ENCODE measurements around the gene GRAMD1B. TPM values are rescaled to one million over a fixed set of nuclear protein-coding genes. Genes with fewer than 3 reads are reported as not detected.

GRAMD1B gene
- total RNA-seq, 4 donors from 2014 or later, result under 0.01 to 6.5 (median 3.7) TPM

DNA sequence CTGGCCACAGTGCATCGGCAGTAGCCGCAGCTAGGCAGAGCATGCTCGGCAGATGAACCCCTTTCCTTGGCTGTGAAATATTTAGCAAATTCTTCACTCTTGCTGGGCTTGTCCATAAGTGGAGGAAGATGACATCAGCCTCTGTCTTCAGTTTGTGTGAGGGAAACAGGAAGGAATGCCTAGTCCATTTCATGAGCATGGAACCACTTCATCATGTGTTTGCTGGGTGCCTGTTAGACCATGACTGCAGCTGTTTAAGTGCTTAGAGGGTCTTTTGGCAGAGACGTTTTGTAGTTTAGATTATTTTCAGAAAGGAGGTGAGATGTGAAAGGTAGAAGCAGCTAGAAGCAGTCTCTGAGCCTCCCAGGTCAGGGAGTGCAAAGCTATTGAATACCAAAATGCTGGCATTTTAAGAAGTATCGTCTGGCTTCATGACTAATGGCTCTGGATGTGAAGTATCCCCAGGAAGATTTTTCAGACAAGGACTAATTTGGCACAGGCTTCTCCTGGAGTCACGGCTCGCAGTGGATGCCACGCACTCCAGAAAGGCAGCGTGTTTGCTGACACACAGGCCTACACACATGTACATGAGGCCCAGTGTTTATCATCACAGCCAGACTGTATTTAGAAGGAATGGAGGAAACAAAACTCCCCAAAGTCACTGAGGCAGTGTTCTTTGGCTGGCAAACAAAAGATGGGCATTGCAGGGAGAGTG lies 43.1 kb upstream of the GRAMD1B start:
- H3K27ac ChIP-seq, result no peak overlapping the region
- TF ChIP-seq POLR2A (IDR thresholded peaks at IDR 0.05), result no peak
- TF ChIP-seq, protein P1, sequence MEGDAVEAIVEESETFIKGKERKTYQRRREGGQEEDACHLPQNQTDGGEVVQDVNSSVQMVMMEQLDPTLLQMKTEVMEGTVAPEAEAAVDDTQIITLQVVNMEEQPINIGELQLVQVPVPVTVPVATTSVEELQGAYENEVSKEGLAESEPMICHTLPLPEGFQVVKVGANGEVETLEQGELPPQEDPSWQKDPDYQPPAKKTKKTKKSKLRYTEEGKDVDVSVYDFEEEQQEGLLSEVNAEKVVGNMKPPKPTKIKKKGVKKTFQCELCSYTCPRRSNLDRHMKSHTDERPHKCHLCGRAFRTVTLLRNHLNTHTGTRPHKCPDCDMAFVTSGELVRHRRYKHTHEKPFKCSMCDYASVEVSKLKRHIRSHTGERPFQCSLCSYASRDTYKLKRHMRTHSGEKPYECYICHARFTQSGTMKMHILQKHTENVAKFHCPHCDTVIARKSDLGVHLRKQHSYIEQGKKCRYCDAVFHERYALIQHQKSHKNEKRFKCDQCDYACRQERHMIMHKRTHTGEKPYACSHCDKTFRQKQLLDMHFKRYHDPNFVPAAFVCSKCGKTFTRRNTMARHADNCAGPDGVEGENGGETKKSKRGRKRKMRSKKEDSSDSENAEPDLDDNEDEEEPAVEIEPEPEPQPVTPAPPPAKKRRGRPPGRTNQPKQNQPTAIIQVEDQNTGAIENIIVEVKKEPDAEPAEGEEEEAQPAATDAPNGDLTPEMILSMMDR (IDR thresholded peaks at IDR 0.05), result no peak
- no peaks in the 10 kb centered on the region for H3K4me1 ChIP-seq
- no peaks in the 10 kb centered on the region for H3K9me3 ChIP-seq
- H3K36me3 ChIP-seq, result no peaks in the 10 kb centered on the region
- no peak for DNase-seq
- intact Hi-C loops (cut with DNase I; ENCODE audit: low total_unique reads), result no loop called here
- H3K27me3 ChIP-seq, result no peaks in the 10 kb centered on the region
- H3K4me3 ChIP-seq, result no peak overlapping the region

DNA sequence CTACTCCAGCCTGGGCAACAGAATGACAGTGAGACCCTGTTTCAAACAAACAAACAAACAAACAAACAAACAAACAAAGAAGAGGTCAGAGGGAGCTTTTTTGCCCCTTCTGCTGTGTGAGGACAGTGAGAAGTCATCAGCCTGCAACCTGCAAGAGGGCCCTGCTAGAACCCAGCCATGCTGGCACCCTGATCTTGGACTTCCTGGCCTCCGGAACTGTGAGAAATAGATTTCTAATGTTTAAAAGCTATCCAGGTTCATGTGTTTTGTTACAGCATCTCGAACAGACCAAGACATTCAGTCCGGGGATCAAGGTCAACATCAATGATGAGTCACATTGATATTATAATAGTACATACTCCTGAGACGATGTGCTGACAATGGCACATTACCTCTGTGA lies 41.4 kb upstream of the GRAMD1B start:
- Histone ChIP-seq H3K36me3 (no peaks in the 10 kb centered on the region), H3K4me3 (no peak overlapping the region), H3K27me3 (no peaks in the 10 kb centered on the region), H3K9me3 (no peaks in the 10 kb centered on the region), H3K4me1 (no peaks in the 10 kb centered on the region), H3K27ac (no peak overlapping the region)
- TF ChIP-seq, protein P1 (IDR thresholded peaks at IDR 0.05), result no peak
- TF ChIP-seq POLR2A (IDR thresholded peaks at IDR 0.05), result no peak
- no peak for DNase-seq
- intact Hi-C loops (cut with DNase I; ENCODE audit: low total_unique reads), result no loop called here

DNA sequence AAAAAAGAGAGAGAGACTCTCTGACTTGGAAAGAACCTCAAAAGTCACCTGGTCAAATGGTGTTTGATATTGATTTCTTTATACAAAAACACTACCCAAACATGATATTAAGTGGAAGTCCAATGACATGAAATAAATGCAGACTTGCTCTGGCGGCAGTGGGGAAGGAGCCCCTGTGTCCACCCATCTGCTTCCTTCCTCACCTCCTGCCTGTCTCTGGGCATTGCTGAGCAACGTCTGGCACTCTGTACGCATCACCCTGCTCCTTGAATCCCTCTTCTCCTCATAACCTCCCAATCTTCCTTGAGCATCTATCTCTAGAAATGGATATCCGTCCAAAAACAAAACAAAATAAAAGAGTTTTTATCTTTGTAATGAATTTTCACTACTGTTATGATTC lies 39.9 kb upstream of the GRAMD1B start:
- DNase-seq, result no peak
- Histone ChIP-seq H3K36me3 (no peaks in the 10 kb centered on the region), H3K27ac (no peak overlapping the region), H3K9me3 (no peaks in the 10 kb centered on the region), H3K4me1 (no peaks in the 10 kb centered on the region), H3K4me3 (no peak overlapping the region), H3K27me3 (no peaks in the 10 kb centered on the region)
- TF ChIP-seq, protein P1 (IDR thresholded peaks at IDR 0.05), result no peak
- TF ChIP-seq POLR2A (IDR thresholded peaks at IDR 0.05), result no peak
- intact Hi-C loops (cut with DNase I; ENCODE audit: low total_unique reads), result no loop called here

DNA sequence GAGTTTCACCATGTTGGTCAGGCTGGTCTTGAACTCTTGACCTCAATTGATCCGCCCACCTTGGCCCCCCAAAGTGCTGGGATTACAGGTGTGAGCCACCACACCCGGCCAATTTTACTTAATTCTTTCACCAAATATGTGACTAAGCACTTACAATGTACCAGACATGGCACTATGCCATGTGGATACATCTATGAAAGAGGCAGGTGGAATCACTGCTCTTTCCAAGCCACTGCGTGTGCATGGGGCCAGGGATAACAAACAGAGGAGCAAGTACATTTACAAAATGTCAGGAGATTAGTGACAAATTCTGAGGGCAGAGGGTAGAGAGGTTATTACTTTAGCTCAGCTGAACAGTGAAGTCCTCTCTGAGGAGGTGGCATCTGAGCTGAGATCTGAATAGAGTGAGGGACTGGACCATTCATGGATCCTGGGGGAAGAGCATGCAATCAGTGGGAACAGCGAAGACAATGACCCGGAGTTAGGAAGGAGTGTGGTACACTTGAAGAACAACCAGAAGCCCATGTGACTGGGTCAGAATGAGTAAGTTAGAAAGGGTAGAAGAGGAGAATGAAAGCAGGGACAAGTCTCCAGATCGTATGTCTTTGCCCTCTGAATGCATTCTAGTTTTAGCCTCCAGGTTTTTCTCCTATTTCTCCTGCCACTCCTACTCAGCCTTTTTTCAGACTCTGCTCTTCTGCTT lies 38.3 kb upstream of the GRAMD1B start:
- H3K27ac ChIP-seq, result no peak overlapping the region
- DNase-seq, result no peak
- intact Hi-C loops (cut with DNase I; ENCODE audit: low total_unique reads), result no loop called here
- TF ChIP-seq, protein P1 (IDR thresholded peaks at IDR 0.05), result no peak
- TF ChIP-seq POLR2A (IDR thresholded peaks at IDR 0.05), result no peak
- no peaks in the 10 kb centered on the region for H3K27me3 ChIP-seq
- H3K4me1 ChIP-seq, result no peaks in the 10 kb centered on the region
- H3K9me3 ChIP-seq, result no peaks in the 10 kb centered on the region
- H3K4me3 ChIP-seq, result no peak overlapping the region
- no peaks in the 10 kb centered on the region for H3K36me3 ChIP-seq

DNA sequence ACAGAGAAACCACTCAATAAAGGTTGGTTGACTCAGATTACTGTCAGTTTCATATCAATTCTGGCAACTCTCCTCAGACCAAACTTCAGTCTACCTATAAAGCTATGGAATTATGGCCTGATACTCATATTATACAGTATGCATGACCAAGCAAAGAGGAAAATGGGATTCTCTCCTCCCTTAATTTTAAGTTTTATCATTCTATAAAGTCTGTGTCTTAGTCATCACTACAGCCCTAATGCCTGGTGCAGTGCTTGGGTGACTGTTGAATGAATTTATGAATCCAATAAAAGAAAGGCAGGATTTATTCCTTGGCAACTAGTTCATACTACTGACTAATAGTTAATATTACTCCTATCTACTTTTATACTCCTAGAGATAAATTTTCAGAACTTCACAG lies 37.6 kb upstream of the GRAMD1B start:
- no peak for DNase-seq
- Histone ChIP-seq H3K4me3 (no peak overlapping the region), H3K27ac (no peak overlapping the region), H3K27me3 (no peaks in the 10 kb centered on the region), H3K36me3 (no peaks in the 10 kb centered on the region), H3K9me3 (no peaks in the 10 kb centered on the region), H3K4me1 (no peaks in the 10 kb centered on the region)
- intact Hi-C loops (cut with DNase I; ENCODE audit: low total_unique reads), result no loop called here
- TF ChIP-seq, protein P1 (IDR thresholded peaks at IDR 0.05), result no peak
- TF ChIP-seq POLR2A (IDR thresholded peaks at IDR 0.05), result no peak
